Body of pancreas (tissue), 4 donors: Measurements from ENCODE around the gene ZNF276. TPM values are rescaled to one million over a fixed set of nuclear protein-coding genes. Genes with fewer than 3 reads are reported as not detected.
"Not testable (repeated sequence)": the region's sequence is repeated elsewhere in the genome, so short reads cannot be mapped to it uniquely, and the experiment has no call there.

Source experiments
- ATAC-seq: fragments of 150-250 bp; one replicate; pipeline ENCODE4 v1.9.1; 2016
- DNase-seq, 4 donors: peaks; one replicate each; pipeline ENCODE4 v3.0.0-alpha.2; 2019
- H3K27ac ChIP-seq, 4 donors: fragments of 200-600 bp; sonication (generic); 1 replicate in 3 of 4; 2 replicates in 1 of 4; pipeline versions ENCODE4 v1.5.1 to v1.6.1; 2016 to 2019; ENCODE audit warnings: mild to moderate bottlenecking in 1 of 4, mixed read lengths in 1 of 4, moderate library complexity in 1 of 4
- H3K27me3 ChIP-seq, 2 donors: fragments of 200-600 bp; sonication (generic); one replicate each; pipeline ENCODE4 v1.6.0; 2016; ENCODE audit warnings: mild to moderate bottlenecking in 1 of 2
- H3K36me3 ChIP-seq, 2 donors: fragments of 200-600 bp; sonication (generic); replicated peaks in 1 of 2; 2 replicates each; pipeline ENCODE4 v1.5.1; 2016; ENCODE audit warnings: low read depth in 2 of 2; ENCODE audit not compliant: insufficient read depth in 1 of 2
- H3K4me1 ChIP-seq: fragments of 200-600 bp; sonication (generic); one replicate; pipeline ENCODE4 v1.6.0; 2016
- H3K4me3 ChIP-seq, 2 donors: fragments of 200-600 bp; sonication (generic); 1 replicate in 1 of 2; 2 replicates in 1 of 2; pipeline ENCODE4 v1.5.1; 2016 to 2019
- H3K9me3 ChIP-seq, 3 donors: fragments of 200-600 bp; sonication (generic); 1 replicate in 2 of 3; 2 replicates in 1 of 3; pipeline ENCODE4 v1.5.1; 2016
- CTCF ChIP-seq, 7 experiments: fragments of 450-650 bp in 4 of 7; fragments of 200-600 bp in 3 of 7; sonication (generic) in 3 of 7; IDR thresholded peaks; one replicate each; pipeline ENCODE4 v1.5.1; 2016 to 2019; ENCODE audit warnings: antibody characterized with exemption in 7 of 7
- POLR2A ChIP-seq, 3 donors: fragments of 450-650 bp; IDR thresholded peaks; one replicate each; pipeline ENCODE4 v1.6.1; 2016; ENCODE audit warnings: antibody characterized with exemption in 3 of 3, mild to moderate bottlenecking in 2 of 3
- WGBS, 2 donors: methylation state at CpG; one replicate each; pipeline ENCODE4 v1.1.5; 2017; 5-methylcytosine and 5-hydroxymethylcytosine counted together
- intact Hi-C: fragments of 100-400 bp; cut with DNase I; formaldehyde crosslinking; loops from one replicate; pipeline ENCODE4 v1.15.1; 2023
- total RNA-seq, 2 donors: library from RNA; depleted of rRNA; stranded (reverse); fragments of >200 nt; gene quantifications; one replicate each; pipeline ENCODE4 v1.1.0, GENCODE V29; 2016

Gene ZNF276
- total RNA-seq, 2 donors from 2014 or later, result 20.8 to 41.2 TPM

GRCh38 chr16:89689142-89689541 is 32.2 kb upstream of the ZNF276 start:
- Histone ChIP-seq H3K36me3 (peaks cover 9 to 23% of the 10 kb centered on the region in 2 donors), H3K27me3 (no peaks in the 10 kb centered on the region), H3K27ac (no peak overlapping the region), H3K4me3 (no peak overlapping the region), H3K4me1 (peaks cover 23% of the 10 kb centered on the region), H3K9me3 (no peaks in the 10 kb centered on the region)
- intact Hi-C loops, result no loop called here
- WGBS, 2 donors, result 85 to 90% methylated on average over 13 of the region's 13 CpGs
- ATAC-seq, result no peak
- no peak for TF ChIP-seq POLR2A (IDR thresholded peaks at IDR 0.05)
- TF ChIP-seq CTCF (IDR thresholded peaks at IDR 0.05), result no peak
- no peak for DNase-seq

GRCh38 chr16:89689621-89690020 is 31.7 kb upstream of the ZNF276 start:
- DNase-seq, H3K27me3 ChIP-seq, H3K27ac ChIP-seq, H3K4me3 ChIP-seq, intact Hi-C loops, ATAC-seq, H3K9me3 ChIP-seq: not testable (repeated sequence)
- 84 to 93% methylated on average over 2 to 4 of the region's 4 CpGs for WGBS, 2 donors
- peaks cover 23% of the 10 kb centered on the region for H3K4me1 ChIP-seq
- peaks cover 9 to 23% of the 10 kb centered on the region in 2 donors for H3K36me3 ChIP-seq

- Histone ChIP-seq H3K4me1 (peaks cover 23% of the 10 kb centered on the region), H3K36me3 (peaks cover 9 to 26% of the 10 kb centered on the region in 2 donors), H3K27ac (no peak overlapping the region), H3K4me3 (no peak overlapping the region), H3K27me3 (no peaks in the 10 kb centered on the region), H3K9me3 (no peaks in the 10 kb centered on the region)
- TF ChIP-seq POLR2A (IDR thresholded peaks at IDR 0.05), result no peak
- no peak for TF ChIP-seq CTCF (IDR thresholded peaks at IDR 0.05)
- 87 to 93% methylated on average over 15 of the region's 16 CpGs for WGBS, 2 donors
- DNase-seq (no peak), ATAC-seq (no peak)
- intact Hi-C loops, result no loop called here
These were observed 30.9 kb upstream of the ZNF276 start for GRCh38 chr16:89690392-89690901.

- intact Hi-C loops, result no loop called here
- DNase-seq, result no peak
- no peaks in the 10 kb centered on the region for H3K27me3 ChIP-seq
- no peak for ATAC-seq
- H3K9me3 ChIP-seq, result no peaks in the 10 kb centered on the region
- WGBS, 2 donors, result 90 to 98% methylated on average over 16 to 19 of the region's 21 CpGs
- no peak overlapping the region for H3K27ac ChIP-seq
- H3K4me1 ChIP-seq, result peaks cover 23% of the 10 kb centered on the region
- peaks cover 9 to 27% of the 10 kb centered on the region in 2 donors for H3K36me3 ChIP-seq
- no peak overlapping the region for H3K4me3 ChIP-seq
- TF ChIP-seq POLR2A (IDR thresholded peaks at IDR 0.05), result no peak
- no peak for TF ChIP-seq CTCF (IDR thresholded peaks at IDR 0.05)
These were observed 29.9 kb upstream of the ZNF276 start for GRCh38 chr16:89691231-89691985.

- intact Hi-C loops, result no loop called here
- 93% methylated on average over 3 to 13 of the region's 13 CpGs for WGBS, 2 donors
- H3K4me3 ChIP-seq, result no peak overlapping the region
- ATAC-seq (no peak), DNase-seq (no peak)
- H3K4me1 ChIP-seq, result peaks cover 22% of the 10 kb centered on the region
- H3K27ac ChIP-seq, result no peak overlapping the region
- no peaks in the 10 kb centered on the region for H3K27me3 ChIP-seq
- H3K36me3 ChIP-seq, result peaks cover 9 to 27% of the 10 kb centered on the region in 2 donors
- no peaks in the 10 kb centered on the region for H3K9me3 ChIP-seq
- TF ChIP-seq POLR2A (IDR thresholded peaks at IDR 0.05) (no peak), CTCF (IDR thresholded peaks at IDR 0.05) (no peak)
These were observed 29.3 kb upstream of the ZNF276 start for GRCh38 chr16:89691986-89692569.
